Neuron (in vitro differentiated cells): ENCODE data around the gene RAB18.

Experiments used
- H2AFZ ChIP-seq: one replicate; pipeline ENCODE4 v1.6.1; 2013; ENCODE audit warnings: low read depth, mild to moderate bottlenecking, inconsistent platforms, low read length, moderate library complexity
- H3K27me3 ChIP-seq: one replicate; pipeline ENCODE4 v1.6.1; 2013; ENCODE audit warnings: low read length; ENCODE audit not compliant: insufficient read depth
- H3K36me3 ChIP-seq: one replicate; pipeline ENCODE4 v1.6.1; 2013; ENCODE audit warnings: low read length; ENCODE audit not compliant: insufficient read depth
- H3K4me1 ChIP-seq: one replicate; pipeline ENCODE4 v1.6.1; 2013; ENCODE audit warnings: low read length; ENCODE audit not compliant: insufficient read depth
- H3K4me3 ChIP-seq: 2 replicates; pipeline ENCODE4 v1.5.1; 2013; ENCODE audit warnings: mild to moderate bottlenecking, low read length, moderate library complexity
- H3K9me3 ChIP-seq: one replicate; pipeline ENCODE4 v1.6.1; 2013; ENCODE audit warnings: low read length

RAB18 gene

DNA sequence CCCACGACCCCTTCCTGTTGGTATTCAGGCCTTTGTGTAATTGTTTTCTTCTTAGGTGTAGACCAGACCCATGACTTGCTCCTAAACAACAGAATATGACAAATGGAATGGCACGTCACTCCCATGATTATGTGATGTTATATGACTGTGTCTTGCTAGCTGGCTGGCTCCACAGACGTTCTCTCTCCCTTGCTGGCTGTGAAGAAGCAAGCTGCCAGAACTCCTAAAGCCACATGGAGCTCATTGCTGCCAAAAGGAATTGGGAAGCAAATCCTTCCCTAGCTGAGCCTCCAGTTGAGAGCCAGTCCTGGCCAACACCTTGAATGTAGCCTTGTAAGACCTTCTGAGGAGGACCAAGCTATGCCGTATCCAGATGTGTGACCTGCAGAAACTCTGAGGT, 74.2 kb downstream of the RAB18 start:
- Histone ChIP-seq H3K9me3 (no peaks in the 10 kb centered on the region), H3K4me3 (no peak overlapping the region), H2AFZ (no peak overlapping the region), H3K36me3 (no peaks in the 10 kb centered on the region), H3K27me3 (no peaks in the 10 kb centered on the region), H3K4me1 (no peaks in the 10 kb centered on the region)

DNA sequence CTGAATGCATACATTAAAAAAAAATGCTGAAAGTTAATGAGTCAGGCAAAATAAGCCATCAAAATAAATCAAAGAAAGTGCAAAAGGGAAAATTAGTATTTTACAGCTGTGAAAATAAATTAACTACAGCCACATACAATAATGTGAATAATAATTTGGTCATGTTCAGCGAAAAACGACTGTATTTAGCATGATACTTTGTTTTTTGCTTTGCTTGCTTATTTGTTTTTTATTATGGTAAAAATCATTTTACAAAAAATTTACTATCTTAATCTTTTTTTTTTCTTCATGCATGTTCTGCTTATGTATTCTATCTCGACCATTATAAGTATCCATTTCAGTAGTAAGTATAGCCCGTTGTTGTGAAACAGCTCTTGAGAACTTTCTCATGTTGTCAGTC, 77.1 kb downstream of the RAB18 start:
- Histone ChIP-seq H3K4me3 (no peak overlapping the region), H3K27me3 (no peaks in the 10 kb centered on the region), H3K36me3 (no peaks in the 10 kb centered on the region), H2AFZ (no peak overlapping the region), H3K4me1 (no peaks in the 10 kb centered on the region), H3K9me3 (no peaks in the 10 kb centered on the region)

DNA sequence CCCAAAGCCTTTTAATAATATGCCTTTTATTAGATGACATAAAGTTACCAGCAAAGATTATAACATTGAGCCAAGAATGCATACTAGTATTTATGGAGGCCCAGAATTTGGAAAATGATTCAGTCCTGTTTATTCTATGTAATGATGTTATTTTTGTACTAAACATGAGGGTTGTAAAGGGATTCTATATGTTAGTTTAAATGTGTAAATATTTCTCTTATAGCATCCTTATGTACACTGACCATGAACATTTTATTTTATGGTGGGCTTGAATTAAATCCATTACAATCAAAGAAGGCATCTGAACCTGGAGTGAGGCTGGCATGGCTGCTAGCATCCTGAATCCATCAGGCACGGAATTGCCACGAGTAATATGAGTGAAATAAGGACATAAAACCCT, 80.2 kb downstream of the RAB18 start:
- no peaks in the 10 kb centered on the region for H3K27me3 ChIP-seq
- H3K4me1 ChIP-seq, result no peaks in the 10 kb centered on the region
- H3K36me3 ChIP-seq, result no peaks in the 10 kb centered on the region
- no peak overlapping the region for H3K4me3 ChIP-seq
- no peak overlapping the region for H2AFZ ChIP-seq
- no peaks in the 10 kb centered on the region for H3K9me3 ChIP-seq
